ENCODE data around the gene ZBP1. TPM values are rescaled to one million over a fixed set of nuclear protein-coding genes. Genes with fewer than 3 reads are reported as not detected.

The ZBP1 gene
- total RNA-seq, 1 experiment from 2014 or later, result not detected

DNA sequence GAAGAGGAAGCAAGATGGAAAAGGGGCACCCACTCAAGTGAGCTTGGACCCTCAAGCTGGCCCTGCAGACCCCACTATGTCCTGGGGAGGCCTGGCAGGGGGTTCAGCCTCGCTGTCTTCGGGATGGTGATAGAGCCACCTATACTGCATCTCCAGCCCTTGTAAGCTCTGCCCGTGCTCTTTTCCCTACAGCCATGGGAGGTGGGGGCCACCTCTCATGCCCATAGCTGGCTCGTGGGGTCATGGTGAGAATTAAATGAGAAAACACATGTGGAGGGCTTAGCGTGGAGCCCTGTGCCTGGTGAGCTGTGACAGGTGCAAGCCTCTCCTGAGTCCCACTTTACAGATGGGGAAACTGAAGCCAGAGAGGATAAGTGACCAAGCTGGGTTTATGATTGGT is 31.6 kb downstream of the ZBP1 start:
- H4K20me1 ChIP-seq (ENCODE audit: insufficient read depth), result no peaks in the 10 kb centered on the region
- no TSS peak for BruUV-seq (replicated peaks)
- ChIA-PET RAD21 (ENCODE audit: low non-redundant PET in 1 of 2, low total read pairs in 2 of 2, uncharacterized antibody in 2 of 2, unreplicated experiment in 2 of 2) (no interaction called here), CTCF (interaction anchor here (1.3 kb wide), 1 partner anchor 90 kb away, joined by 4 read pairs; no protein-coding TSS in a partner anchor), POLR2A (no interaction called here)
- H3K9me3 ChIP-seq (ENCODE audit: control insufficient read depth in 1 of 2, insufficient read depth in 1 of 2, low read depth in 1 of 2, low read length in 2 of 2), result no peaks in the 10 kb centered on the region
- H3K9me2 ChIP-seq (ENCODE audit: insufficient read depth), result no peaks in the 10 kb centered on the region
- H3K27me3 ChIP-seq (ENCODE audit: insufficient read depth, low read length), result peaks cover 14% of the 10 kb centered on the region; the same call in 1 of the 2 replicates
- H3K79me2 ChIP-seq (ENCODE audit: insufficient read depth, low read length), result no peaks in the 10 kb centered on the region
- DNase-seq (ENCODE audit: low read depth, low spot score) (no peak), ATAC-seq (no peak)
- intact Hi-C loops (cut with micrococcal nuclease), result no loop called here
- H3K27ac ChIP-seq (ENCODE audit: low read depth, low read length), result no peak overlapping the region
- TF ChIP-seq ZBTB33 (IDR thresholded peaks at IDR 0.05; ENCODE audit: extremely low read depth, insufficient replicate concordance, low read length) (no peak), ZNF274 (IDR thresholded peaks at IDR 0.05; ENCODE audit: low read depth, low read length) (no peak), SRF (IDR thresholded peaks at IDR 0.05; ENCODE audit: low read depth) (no peak), CBX3 (IDR thresholded peaks at IDR 0.05; ENCODE audit: low read depth) (no peak), JUND (IDR thresholded peaks at IDR 0.05) (no peak), SP1 (IDR thresholded peaks at IDR 0.05; ENCODE audit: low read depth) (no peak)
- H3K36me3 ChIP-seq (ENCODE audit: control insufficient read depth in 1 of 2, insufficient read depth in 2 of 2, low read length in 2 of 2), result no peaks in the 10 kb centered on the region
- no peak overlapping the region for H3K4me2 ChIP-seq (ENCODE audit: low read length)
- no peaks in the 10 kb centered on the region for H3K4me1 ChIP-seq (ENCODE audit: control insufficient read depth in 1 of 2, insufficient read depth in 2 of 2, low read length in 2 of 2)
- H3K9ac ChIP-seq (ENCODE audit: low read length), result no peak overlapping the region
- H2AFZ ChIP-seq (ENCODE audit: low read depth, low read length, poor library complexity, severe bottlenecking), result no peak overlapping the region
- H3K4me3 ChIP-seq (replicated peaks in 1 of 2; ENCODE audit: low read depth in 1 of 2, low read length in 2 of 2), result no peak overlapping the region

- H3K27me3 ChIP-seq (ENCODE audit: insufficient read depth, low read length), result peaks cover 18% of the 10 kb centered on the region; the same call in 1 of the 2 replicates
- no peak overlapping the region for H3K27ac ChIP-seq (ENCODE audit: low read depth, low read length)
- no peaks in the 10 kb centered on the region for H3K4me1 ChIP-seq (ENCODE audit: control insufficient read depth in 1 of 2, insufficient read depth in 2 of 2, low read length in 2 of 2)
- H3K79me2 ChIP-seq (ENCODE audit: insufficient read depth, low read length), result no peaks in the 10 kb centered on the region
- H3K9me2 ChIP-seq (ENCODE audit: insufficient read depth), result no peaks in the 10 kb centered on the region
- H4K20me1 ChIP-seq (ENCODE audit: insufficient read depth), result no peaks in the 10 kb centered on the region
- no peak overlapping the region for H3K4me3 ChIP-seq (replicated peaks in 1 of 2; ENCODE audit: low read depth in 1 of 2, low read length in 2 of 2)
- H3K9me3 ChIP-seq (ENCODE audit: control insufficient read depth in 1 of 2, insufficient read depth in 1 of 2, low read depth in 1 of 2, low read length in 2 of 2), result no peaks in the 10 kb centered on the region
- intact Hi-C loops (cut with micrococcal nuclease), result no loop called here
- no peak overlapping the region for H2AFZ ChIP-seq (ENCODE audit: low read depth, low read length, poor library complexity, severe bottlenecking)
- ChIA-PET CTCF (interaction anchor here (1.3 kb wide), 1 partner anchor 89 kb away, joined by 4 read pairs; no protein-coding TSS in a partner anchor), POLR2A (no interaction called here), RAD21 (ENCODE audit: low non-redundant PET in 1 of 2, low total read pairs in 2 of 2, uncharacterized antibody in 2 of 2, unreplicated experiment in 2 of 2) (no interaction called here)
- DNase-seq (ENCODE audit: low read depth, low spot score) (no peak), ATAC-seq (no peak)
- H3K4me2 ChIP-seq (ENCODE audit: low read length), result no peak overlapping the region
- H3K36me3 ChIP-seq (ENCODE audit: control insufficient read depth in 1 of 2, insufficient read depth in 2 of 2, low read length in 2 of 2), result no peaks in the 10 kb centered on the region
- no peak overlapping the region for H3K9ac ChIP-seq (ENCODE audit: low read length)
- BruUV-seq (replicated peaks), result no TSS peak
- TF ChIP-seq ZFX (IDR thresholded peaks at IDR 0.05), result no peak
- no peak for TF ChIP-seq POLR2AphosphoS5 (IDR thresholded peaks at IDR 0.05; ENCODE audit: low read depth, low read length)
- no peak for TF ChIP-seq SRF (IDR thresholded peaks at IDR 0.05; ENCODE audit: low read depth)
- no peak for TF ChIP-seq CTCF (IDR thresholded peaks at IDR 0.05 in 2 of 3, conservative IDR thresholded peaks at IDR 0.05 in 1 of 3; ENCODE audit: borderline replicate concordance in 1 of 3, insufficient read depth in 1 of 3, low read depth in 2 of 3, low read length in 2 of 3)
- no peak for TF ChIP-seq CEBPB (IDR thresholded peaks at IDR 0.05; ENCODE audit: low read depth)
- TF ChIP-seq EZH2phosphoT487 (IDR thresholded peaks at IDR 0.05; ENCODE audit: borderline replicate concordance), result no peak
- no peak for TF ChIP-seq ATF3 (IDR thresholded peaks at IDR 0.05)
- TF ChIP-seq, protein P1, sequence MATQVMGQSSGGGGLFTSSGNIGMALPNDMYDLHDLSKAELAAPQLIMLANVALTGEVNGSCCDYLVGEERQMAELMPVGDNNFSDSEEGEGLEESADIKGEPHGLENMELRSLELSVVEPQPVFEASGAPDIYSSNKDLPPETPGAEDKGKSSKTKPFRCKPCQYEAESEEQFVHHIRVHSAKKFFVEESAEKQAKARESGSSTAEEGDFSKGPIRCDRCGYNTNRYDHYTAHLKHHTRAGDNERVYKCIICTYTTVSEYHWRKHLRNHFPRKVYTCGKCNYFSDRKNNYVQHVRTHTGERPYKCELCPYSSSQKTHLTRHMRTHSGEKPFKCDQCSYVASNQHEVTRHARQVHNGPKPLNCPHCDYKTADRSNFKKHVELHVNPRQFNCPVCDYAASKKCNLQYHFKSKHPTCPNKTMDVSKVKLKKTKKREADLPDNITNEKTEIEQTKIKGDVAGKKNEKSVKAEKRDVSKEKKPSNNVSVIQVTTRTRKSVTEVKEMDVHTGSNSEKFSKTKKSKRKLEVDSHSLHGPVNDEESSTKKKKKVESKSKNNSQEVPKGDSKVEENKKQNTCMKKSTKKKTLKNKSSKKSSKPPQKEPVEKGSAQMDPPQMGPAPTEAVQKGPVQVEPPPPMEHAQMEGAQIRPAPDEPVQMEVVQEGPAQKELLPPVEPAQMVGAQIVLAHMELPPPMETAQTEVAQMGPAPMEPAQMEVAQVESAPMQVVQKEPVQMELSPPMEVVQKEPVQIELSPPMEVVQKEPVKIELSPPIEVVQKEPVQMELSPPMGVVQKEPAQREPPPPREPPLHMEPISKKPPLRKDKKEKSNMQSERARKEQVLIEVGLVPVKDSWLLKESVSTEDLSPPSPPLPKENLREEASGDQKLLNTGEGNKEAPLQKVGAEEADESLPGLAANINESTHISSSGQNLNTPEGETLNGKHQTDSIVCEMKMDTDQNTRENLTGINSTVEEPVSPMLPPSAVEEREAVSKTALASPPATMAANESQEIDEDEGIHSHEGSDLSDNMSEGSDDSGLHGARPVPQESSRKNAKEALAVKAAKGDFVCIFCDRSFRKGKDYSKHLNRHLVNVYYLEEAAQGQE (IDR thresholded peaks at IDR 0.05; ENCODE audit: low read depth), result no peak
Measured at GRCh38 chr20:57587989-57588377, 32.2 kb downstream of the ZBP1 start.

All from HCT116 (cell line).